Stimulated activated CD4-positive, alpha-beta T cell treated with anti-CD3 and anti-CD28 coated beads, Interleukin-12 subunit alpha, Interleukin-12 subunit beta, amount 100 ng/mL, for 24 hours (primary cell): ENCODE data around the gene ING3.

Experiments used
- DNase-seq, 2 experiments: peaks; one replicate each; pipeline ENCODE4 v3.0.0-alpha.2; 2020; ENCODE audit warnings: low read depth in 2 of 2

Gene ING3

DNA sequence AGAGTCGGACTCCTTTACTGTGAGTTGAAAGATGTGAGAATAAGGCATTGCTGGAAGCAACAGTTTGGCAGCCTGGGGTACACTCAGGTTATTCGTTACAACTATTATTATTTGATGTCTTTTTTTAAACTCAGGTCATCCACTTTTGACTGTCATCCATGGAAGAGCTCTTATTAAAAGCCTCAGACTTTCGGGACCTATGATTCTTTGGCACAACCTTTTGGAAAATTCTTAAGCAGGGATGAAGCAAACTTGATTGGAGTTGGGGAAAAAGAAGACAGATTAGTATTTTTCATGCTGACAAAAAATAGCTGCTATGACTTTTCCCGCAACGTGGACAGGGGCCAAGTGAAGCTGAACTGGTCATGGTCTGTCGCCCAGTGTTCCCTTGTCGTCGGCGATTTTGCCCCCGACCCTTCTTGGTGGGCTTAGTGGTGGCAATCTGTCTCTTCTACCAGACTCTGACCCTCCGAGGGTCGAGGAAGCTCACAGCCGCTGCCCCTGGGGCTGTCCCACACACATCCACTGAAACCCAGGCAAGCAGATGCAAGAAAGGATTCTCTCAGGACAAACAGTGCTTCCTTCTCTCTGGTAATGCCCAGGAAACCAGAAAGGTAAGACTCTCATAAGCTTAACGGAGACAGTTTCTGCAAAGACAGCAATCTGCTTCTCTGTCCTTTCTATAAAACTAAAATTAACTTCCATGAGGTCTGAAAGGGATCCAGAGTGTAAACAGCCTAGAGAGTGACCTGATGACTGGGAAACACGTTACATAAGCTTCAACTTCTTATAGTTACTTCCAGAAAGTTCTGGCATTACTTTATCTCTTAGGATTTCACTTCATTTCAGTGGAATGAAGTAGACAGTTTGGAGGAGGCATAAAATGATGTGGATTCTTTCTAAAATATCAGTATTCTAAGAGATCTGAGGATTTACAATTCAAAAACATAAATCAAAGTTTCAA lies 39.0 kb downstream of the ING3 start:
- DNase-seq, result no peak

DNA sequence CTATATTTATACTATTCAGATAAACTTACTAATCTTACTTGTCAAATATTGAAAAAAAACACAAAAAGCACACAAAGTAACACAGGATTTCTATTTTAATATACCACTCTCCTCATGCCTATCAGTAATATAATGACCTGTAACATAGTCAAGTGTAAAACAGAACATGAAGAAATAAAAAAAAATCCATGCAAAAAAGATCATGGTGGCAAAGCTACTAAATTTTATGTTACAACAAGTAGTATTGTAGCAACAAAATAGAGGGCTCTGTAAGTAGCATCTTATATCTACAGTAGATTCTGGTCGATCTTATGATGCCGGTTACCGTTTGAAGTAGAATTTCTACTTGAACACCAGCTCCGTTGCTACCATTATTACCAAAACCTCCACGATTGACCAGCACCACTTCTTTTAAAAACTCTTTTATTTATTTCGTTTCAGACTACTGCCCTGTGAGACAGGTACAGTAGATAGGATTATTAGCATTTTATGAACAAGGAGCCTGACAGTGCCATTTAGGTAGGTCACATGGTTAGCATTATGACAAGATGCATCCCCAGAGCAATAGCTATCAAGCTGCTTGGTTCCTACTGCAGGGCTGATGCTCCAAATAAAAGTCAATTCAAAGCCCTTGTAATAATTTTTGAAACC lies 40.0 kb downstream of the ING3 start:
- no peak for DNase-seq

- DNase-seq, result no peak
These were observed 40.6 kb downstream of the ING3 start for GRCh38 chr7:120991161-120991560.

DNA sequence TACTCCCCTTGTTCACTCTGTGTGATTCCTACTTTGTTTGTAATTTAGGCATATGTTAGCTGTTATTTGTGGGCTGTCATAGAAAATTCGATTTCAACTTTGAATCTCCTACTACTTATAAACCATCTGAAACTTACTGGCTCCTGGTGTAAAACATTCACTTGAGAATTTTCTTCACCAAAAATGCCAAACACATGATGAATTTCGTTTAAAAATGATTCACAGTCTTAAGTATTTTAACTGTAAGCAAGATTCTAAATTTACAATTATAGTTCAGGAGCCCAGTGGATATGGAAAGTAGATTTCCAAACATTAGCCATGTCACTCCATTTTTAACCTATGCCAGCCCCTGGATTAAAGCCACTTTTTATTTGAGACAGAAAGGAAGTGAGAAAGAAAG lies 41.0 kb downstream of the ING3 start:
- no peak for DNase-seq

DNA sequence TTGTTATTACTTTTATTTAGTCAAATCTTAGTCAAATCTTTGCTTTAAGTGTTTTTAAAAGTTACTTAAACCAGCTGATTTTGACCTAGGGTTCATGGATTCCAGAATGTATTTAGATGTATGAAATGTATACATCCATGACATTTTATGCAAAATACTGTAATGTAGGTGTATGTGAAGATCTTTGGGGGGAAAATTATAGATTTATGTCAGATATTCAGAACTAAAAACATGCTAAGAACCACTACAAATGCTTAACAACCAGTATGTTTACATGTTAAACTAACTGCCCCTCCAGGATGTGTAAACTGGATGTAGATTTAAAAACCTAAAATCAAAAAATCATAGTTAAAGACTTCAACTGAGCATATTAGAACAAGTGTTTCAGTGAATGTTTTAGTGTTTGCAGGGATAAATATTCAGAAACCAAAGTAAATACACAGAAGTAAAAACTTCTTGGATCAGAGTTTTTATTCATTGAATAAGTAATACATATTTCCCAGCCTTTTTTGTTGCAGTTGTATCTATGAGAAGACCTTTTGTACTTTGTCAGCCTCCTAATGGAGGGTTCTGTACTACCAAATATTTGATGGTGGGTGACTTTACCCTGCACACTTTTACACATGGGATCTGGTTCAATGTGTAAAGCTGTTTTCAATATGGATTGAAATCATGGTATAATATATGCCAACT lies 41.8 kb downstream of the ING3 start:
- DNase-seq, result no peak

DNA sequence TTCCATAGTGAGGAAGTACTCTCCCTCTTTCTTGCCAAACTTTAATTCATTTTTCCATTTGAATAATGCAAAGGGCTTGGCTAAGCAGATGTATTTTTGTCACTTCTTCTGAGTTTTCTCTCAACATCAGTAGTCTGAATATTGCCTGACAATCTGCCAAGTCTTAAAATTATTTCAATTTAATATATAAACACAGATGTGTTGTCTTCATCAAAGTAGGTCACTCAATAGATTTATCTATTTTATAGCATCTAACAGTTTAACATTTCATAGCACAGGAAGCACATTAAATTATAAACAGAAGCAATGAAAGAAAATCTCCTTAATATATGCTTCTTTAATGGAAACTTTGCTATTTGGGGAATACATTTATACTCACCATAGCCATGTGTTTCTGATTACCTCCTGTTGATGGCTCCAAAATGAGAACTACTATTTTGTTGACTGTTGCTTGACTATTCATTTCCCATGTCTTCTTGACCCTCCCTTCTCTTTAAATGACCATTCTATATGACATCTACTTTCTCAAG lies 42.5 kb downstream of the ING3 start:
- no peak for DNase-seq

DNA sequence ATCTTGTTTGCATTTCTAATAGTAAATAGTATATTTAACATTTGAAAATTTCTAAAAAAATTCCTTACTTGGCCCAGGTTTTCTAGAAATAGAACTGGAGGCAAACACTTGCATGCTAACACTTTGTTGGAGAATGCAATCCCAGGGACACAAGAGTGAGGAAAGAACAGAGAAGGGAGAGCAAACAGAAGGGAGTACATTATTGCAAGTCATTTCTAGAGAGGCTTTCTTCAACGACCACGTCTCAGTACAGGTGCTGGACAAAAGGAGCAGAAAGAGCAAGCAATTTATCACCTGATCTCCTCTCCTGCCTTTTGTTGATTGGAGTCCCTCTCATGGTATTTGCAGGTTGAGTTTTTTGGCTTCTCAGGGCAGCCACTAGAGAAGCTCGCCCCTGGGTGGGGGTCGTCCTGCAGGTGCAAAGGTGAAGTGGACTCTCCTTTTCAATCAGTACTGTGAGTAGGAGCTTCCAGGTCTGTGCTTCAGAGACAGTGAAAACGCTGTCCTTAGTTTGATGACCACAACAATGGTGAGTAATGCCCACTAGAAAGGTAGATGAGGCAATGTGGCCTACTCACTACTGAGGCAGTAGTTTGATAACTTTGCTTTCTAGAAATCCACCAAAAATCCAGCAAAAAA lies 43.1 kb downstream of the ING3 start:
- no peak for DNase-seq

- no peak for DNase-seq
These were observed 44.2 kb downstream of the ING3 start for GRCh38 chr7:120994512-120995410.

DNA sequence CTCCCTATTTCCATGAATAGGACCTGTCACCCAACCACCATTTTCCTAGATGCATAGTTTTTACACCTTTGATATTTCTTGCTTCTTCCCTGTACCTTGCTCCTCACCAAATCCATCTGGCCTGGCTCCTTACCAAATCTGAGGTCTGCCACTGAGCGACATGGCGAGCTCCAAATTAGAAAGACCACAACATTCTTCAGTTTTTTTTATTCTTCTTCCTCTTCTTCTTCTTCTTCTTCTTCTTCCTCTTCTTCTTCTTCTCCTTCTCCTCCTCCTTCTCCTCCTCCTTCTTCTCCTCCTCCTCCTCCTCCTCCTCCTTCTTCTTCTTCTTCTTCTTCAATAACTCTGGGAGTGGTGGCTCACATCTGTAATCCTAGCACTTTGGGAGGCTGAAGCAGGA lies 45.1 kb downstream of the ING3 start:
- DNase-seq, result no peak

DNA sequence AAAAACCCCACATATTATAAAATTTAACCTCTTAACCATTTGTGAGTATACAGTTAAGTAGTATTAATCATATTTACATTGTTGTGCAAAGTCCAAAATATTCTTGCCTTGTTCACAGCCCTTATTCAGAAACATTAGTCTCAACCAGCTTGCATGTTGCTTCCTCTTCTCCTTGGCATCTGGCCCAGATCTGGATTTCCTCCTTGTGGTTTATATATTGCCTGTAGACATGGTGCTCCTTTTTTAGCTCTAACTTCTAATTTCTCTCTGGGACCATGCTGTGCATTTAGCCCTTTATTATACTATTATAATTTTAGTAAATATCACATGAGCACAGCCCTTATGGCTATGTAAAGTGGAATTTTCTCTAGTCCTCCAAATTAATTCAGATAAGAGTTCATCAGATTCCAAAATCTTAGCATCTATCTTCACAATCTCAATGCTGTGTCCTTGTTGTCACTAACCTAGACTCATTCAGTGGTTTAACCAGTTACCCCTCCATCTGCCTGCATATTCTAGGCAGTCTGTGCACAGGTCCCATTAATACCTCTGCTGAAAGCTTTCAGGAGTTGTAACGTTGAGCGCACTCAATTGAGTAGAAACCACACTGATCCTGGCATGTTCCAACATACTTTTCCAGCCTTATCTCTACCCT lies 45.9 kb downstream of the ING3 start:
- no peak for DNase-seq

GRCh38 chr7:120996988-120997345 lies 46.4 kb downstream of the ING3 start:
- no peak for DNase-seq

DNA sequence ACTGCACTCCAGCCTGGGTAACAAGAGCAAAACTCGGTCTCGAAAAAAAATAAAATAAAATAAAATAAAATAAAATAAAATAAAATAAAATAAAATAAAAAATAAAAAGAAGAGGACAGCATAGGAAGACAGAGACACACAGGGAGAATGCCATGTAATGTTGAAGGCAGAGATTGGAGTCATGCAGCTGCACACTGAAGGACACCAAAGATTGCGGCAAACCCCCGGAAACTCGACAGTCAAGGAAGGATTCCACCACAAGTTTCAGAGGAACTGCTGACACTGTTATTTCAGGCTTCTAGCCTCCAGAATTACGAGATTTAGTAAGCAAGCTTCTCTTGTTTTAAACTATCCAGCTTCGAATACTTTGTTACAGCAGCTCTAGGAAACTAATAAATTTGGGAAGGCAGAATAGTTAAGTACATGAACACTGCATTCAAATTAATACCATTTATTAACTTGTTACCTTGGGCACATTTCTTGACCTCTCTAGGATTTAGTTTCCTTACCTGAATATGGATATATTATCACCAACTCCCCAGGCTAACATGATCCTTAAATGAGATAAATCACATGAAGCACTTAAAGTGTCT lies 47.4 kb downstream of the ING3 start:
- no peak for DNase-seq

DNA sequence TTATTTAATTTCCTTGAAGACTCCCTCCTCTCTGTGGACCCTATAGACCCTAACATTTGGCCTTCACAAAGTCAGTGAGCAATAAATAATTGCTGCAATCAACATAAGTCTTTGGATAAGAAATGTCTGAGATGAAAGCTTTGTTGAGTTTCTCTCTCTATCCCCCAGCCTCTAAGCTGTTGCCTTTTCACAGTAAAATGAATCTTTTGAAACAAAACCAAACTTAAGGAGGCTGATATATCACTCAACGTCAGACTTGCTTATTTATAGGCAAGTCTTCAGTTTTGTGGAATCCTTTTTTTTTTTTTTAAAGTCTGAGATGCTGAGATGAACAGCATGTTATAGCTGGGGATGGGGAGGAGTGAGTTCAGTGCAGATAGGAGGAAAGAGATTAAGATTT lies 47.9 kb downstream of the ING3 start:
- DNase-seq, result no peak

GRCh38 chr7:120998996-120999565 lies 48.5 kb downstream of the ING3 start:
- DNase-seq, result no peak

GRCh38 chr7:121000081-121000983 lies 49.8 kb downstream of the ING3 start:
- DNase-seq, result no peak

- no peak for DNase-seq
These were observed 50.8 kb downstream of the ING3 start for GRCh38 chr7:121001234-121001906.

GRCh38 chr7:121002048-121002756 lies 51.6 kb downstream of the ING3 start:
- DNase-seq, result no peak
